Vagina (tissue), 2 donors: Measurements from ENCODE around the gene NAA38. TPM values are rescaled to one million over a fixed set of nuclear protein-coding genes. Genes with fewer than 3 reads are reported as not detected.

Experiments used
- DNase-seq, 2 donors: peaks; one replicate each; pipeline ENCODE4 v3.0.0-alpha.2; 2017; ENCODE audit errors: extremely low spot score in 2 of 2
- H3K27ac ChIP-seq: fragments of 200-600 bp; sonication (generic); one replicate; pipeline ENCODE4 v1.5.1; 2019
- H3K27me3 ChIP-seq: fragments of 200-600 bp; sonication (generic); one replicate; pipeline ENCODE4 v1.5.1; 2019
- H3K36me3 ChIP-seq, 2 donors: fragments of 200-600 bp; sonication (generic); one replicate each; pipeline ENCODE4 v1.5.1; 2017 to 2019
- H3K4me1 ChIP-seq: fragments of 200-600 bp; sonication (generic); one replicate; pipeline ENCODE4 v1.5.1; 2019
- H3K4me3 ChIP-seq, 2 donors: fragments of 200-600 bp; sonication (generic); 1 replicate in 1 of 2; 2 replicates in 1 of 2; pipeline ENCODE4 v1.5.1; 2016 to 2019
- H3K9me3 ChIP-seq: fragments of 200-600 bp; sonication (generic); one replicate; pipeline ENCODE4 v1.5.1; 2019
- CTCF ChIP-seq, 3 experiments: fragments of 450-650 bp in 2 of 3; fragments of 200-600 bp in 1 of 3; sonication (generic) in 1 of 3; IDR thresholded peaks; one replicate each; pipeline ENCODE4 v1.5.1; 2017 to 2019; ENCODE audit warnings: antibody characterized with exemption in 3 of 3, mild to moderate bottlenecking in 2 of 3, moderate library complexity in 2 of 3
- POLR2A ChIP-seq, 2 donors: fragments of 450-650 bp; IDR thresholded peaks; one replicate each; pipeline ENCODE4 v1.6.1; 2017; ENCODE audit warnings: antibody characterized with exemption in 2 of 2, mild to moderate bottlenecking in 2 of 2, moderate library complexity in 2 of 2
- POLR2AphosphoS5 ChIP-seq, 2 donors: sonication (generic); formaldehyde crosslinking; IDR thresholded peaks; one replicate each; pipeline ENCODE4 v1.9.0; 2017; ENCODE audit warnings: antibody characterized with exemption in 2 of 2, mild to moderate bottlenecking in 2 of 2, low read depth in 1 of 2; ENCODE audit not compliant: insufficient read depth in 1 of 2
- intact Hi-C: fragments of 100-400 bp; cut with DNase I; formaldehyde crosslinking; loops from one replicate; pipeline ENCODE4 v1.15.1; 2023
- total RNA-seq: library from RNA; depleted of rRNA; stranded (reverse); fragments of >200 nt; gene quantifications from one replicate; pipeline ENCODE4 v1.2.3, GENCODE V29; 2016

Gene NAA38
- total RNA-seq, 1 donor from 2014 or later: 83.5 TPM

GRCh38 chr17:7840875-7841274 lies 16.5 kb downstream of the NAA38 start:
- H3K9me3 ChIP-seq: no peaks in the 10 kb centered on the region
- H3K36me3 ChIP-seq: peaks cover 0 to 2% of the 10 kb centered on the region in 2 donors
- intact Hi-C loops: loop anchor here (5.0 kb wide), 1 partner anchor 264 kb away; the partner anchor contains the start of gene CD68
- no peak for TF ChIP-seq POLR2AphosphoS5 (IDR thresholded peaks at IDR 0.05; ENCODE audit: insufficient read depth in 1 of 2, low read depth in 1 of 2)
- no peak for TF ChIP-seq POLR2A (IDR thresholded peaks at IDR 0.05)
- peaks cover 86% of the 10 kb centered on the region for H3K4me1 ChIP-seq
- no peak for DNase-seq
- peak overlapping the region; percentile 99 for H3K27ac ChIP-seq
- H3K4me3 ChIP-seq: peak overlapping the region; percentile 58 to 69
- no peaks in the 10 kb centered on the region for H3K27me3 ChIP-seq

GRCh38 chr17:7840441-7840840 lies 16.9 kb downstream of the NAA38 start:
- Histone ChIP-seq H3K4me3 (no peak overlapping the region), H3K27ac (peak overlapping the region; percentile 99), H3K36me3 (no peaks in the 10 kb centered on the region), H3K9me3 (no peaks in the 10 kb centered on the region), H3K27me3 (no peaks in the 10 kb centered on the region), H3K4me1 (peaks cover 81% of the 10 kb centered on the region)
- no peak for DNase-seq
- no peak for TF ChIP-seq POLR2A (IDR thresholded peaks at IDR 0.05)
- TF ChIP-seq CTCF (IDR thresholded peaks at IDR 0.05): no peak
- TF ChIP-seq POLR2AphosphoS5 (IDR thresholded peaks at IDR 0.05; ENCODE audit: insufficient read depth in 1 of 2, low read depth in 1 of 2): no peak
- intact Hi-C loops: loop anchor here (5.0 kb wide), 1 partner anchor 263 kb away; the partner anchor contains the start of gene CD68

- Histone ChIP-seq H3K9me3 (no peaks in the 10 kb centered on the region), H3K27ac (peak overlapping the region; percentile 99), H3K4me3 (no peak overlapping the region), H3K36me3 (no peaks in the 10 kb centered on the region), H3K4me1 (peaks cover 76% of the 10 kb centered on the region), H3K27me3 (no peaks in the 10 kb centered on the region)
- TF ChIP-seq POLR2A (IDR thresholded peaks at IDR 0.05): no peak
- TF ChIP-seq CTCF (IDR thresholded peaks at IDR 0.05): no peak
- TF ChIP-seq POLR2AphosphoS5 (IDR thresholded peaks at IDR 0.05; ENCODE audit: insufficient read depth in 1 of 2, low read depth in 1 of 2): no peak
- intact Hi-C loops: loop anchor here (5.0 kb wide), 2 partner anchors 213 to 263 kb away; partner anchors contain the start of genes CD68 and SAT2
- no peak for DNase-seq
Observed at GRCh38 chr17:7839876-7840261, 17.5 kb downstream of the NAA38 start.

- intact Hi-C loops: loop anchor here (5.0 kb wide), 1 partner anchor 212 kb away; the partner anchor contains the start of gene SAT2
- peaks cover 74% of the 10 kb centered on the region for H3K4me1 ChIP-seq
- TF ChIP-seq POLR2AphosphoS5 (IDR thresholded peaks at IDR 0.05; ENCODE audit: insufficient read depth in 1 of 2, low read depth in 1 of 2): no peak
- TF ChIP-seq POLR2A (IDR thresholded peaks at IDR 0.05): no peak
- no peak for TF ChIP-seq CTCF (IDR thresholded peaks at IDR 0.05)
- no peaks in the 10 kb centered on the region for H3K36me3 ChIP-seq
- no peaks in the 10 kb centered on the region for H3K27me3 ChIP-seq
- H3K9me3 ChIP-seq: no peaks in the 10 kb centered on the region
- DNase-seq: no peak
- no peak overlapping the region for H3K4me3 ChIP-seq
- peak overlapping the region; percentile 99 for H3K27ac ChIP-seq
Observed at GRCh38 chr17:7839190-7839875, 18.0 kb downstream of the NAA38 start.

GRCh38 chr17:7838090-7839075 lies 19.0 kb downstream of the NAA38 start:
- TF ChIP-seq POLR2AphosphoS5 (IDR thresholded peaks at IDR 0.05; ENCODE audit: insufficient read depth in 1 of 2, low read depth in 1 of 2): no peak
- TF ChIP-seq CTCF (IDR thresholded peaks at IDR 0.05): no peak
- TF ChIP-seq POLR2A (IDR thresholded peaks at IDR 0.05): no peak
- no peak for DNase-seq
- peaks cover 67% of the 10 kb centered on the region for H3K4me1 ChIP-seq
- H3K27ac ChIP-seq: peak overlapping the region; percentile 99
- H3K27me3 ChIP-seq: no peaks in the 10 kb centered on the region
- intact Hi-C loops: loop anchor here (5.0 kb wide), 1 partner anchor 211 kb away; the partner anchor contains the start of gene SAT2
- H3K36me3 ChIP-seq: no peaks in the 10 kb centered on the region
- peak overlapping the region; percentile 24 for H3K4me3 ChIP-seq
- no peaks in the 10 kb centered on the region for H3K9me3 ChIP-seq
